ENCODE data around the gene S100A7A.

Gene S100A7A

GRCh38 chr1:153429266-153430165 lies 13.2 kb downstream of the S100A7A start (continued):
- TF ChIP-seq TSHZ2 (CRISPR knock-in tag; IDR thresholded peaks at IDR 0.05), result no peak
- TF ChIP-seq PATZ1 (CRISPR knock-in tag; IDR thresholded peaks at IDR 0.05; ENCODE audit: borderline replicate concordance), result no peak
- no peak for TF ChIP-seq TOX (CRISPR knock-in tag; IDR thresholded peaks at IDR 0.05; ENCODE audit: borderline replicate concordance)
- TF ChIP-seq OSR1 (CRISPR knock-in tag; IDR thresholded peaks at IDR 0.05), result no peak

GRCh38 chr1:153430166-153430553 lies 13.8 kb downstream of the S100A7A start:
- no peak for ATAC-seq
- TF ChIP-seq ZNF8 (CRISPR knock-in tag; IDR thresholded peaks at IDR 0.05), result no peak
- TF ChIP-seq CSRNP3 (CRISPR knock-in tag; IDR thresholded peaks at IDR 0.05), result no peak

GRCh38 chr1:153430561-153430960 lies 14.2 kb downstream of the S100A7A start:
- ATAC-seq, result no peak
- no peak for TF ChIP-seq PPARA (CRISPR knock-in tag; IDR thresholded peaks at IDR 0.05; ENCODE audit: borderline replicate concordance)
- TF ChIP-seq TOX (CRISPR knock-in tag; IDR thresholded peaks at IDR 0.05; ENCODE audit: borderline replicate concordance), result no peak
- TF ChIP-seq CSRNP3 (CRISPR knock-in tag; IDR thresholded peaks at IDR 0.05), result no peak
- no peak for TF ChIP-seq GLIS3 (CRISPR knock-in tag; IDR thresholded peaks at IDR 0.05)
- no peak for TF ChIP-seq BACH2 (CRISPR knock-in tag; IDR thresholded peaks at IDR 0.05; ENCODE audit: borderline replicate concordance)
- no peak for TF ChIP-seq ZFP3 (CRISPR knock-in tag; IDR thresholded peaks at IDR 0.05)
- TF ChIP-seq ESRRG (CRISPR knock-in tag; IDR thresholded peaks at IDR 0.05), result no peak
- no peak for TF ChIP-seq OSR1 (CRISPR knock-in tag; IDR thresholded peaks at IDR 0.05)

- TF ChIP-seq BACH2 (CRISPR knock-in tag; IDR thresholded peaks at IDR 0.05; ENCODE audit: borderline replicate concordance) (no peak), ISL1 (CRISPR knock-in tag; IDR thresholded peaks at IDR 0.05) (no peak), OSR1 (CRISPR knock-in tag; IDR thresholded peaks at IDR 0.05) (no peak), ZNF565 (CRISPR knock-in tag; conservative IDR thresholded peaks at IDR 0.05; ENCODE audit: low read depth) (no peak), CSDC2 (CRISPR knock-in tag; IDR thresholded peaks at IDR 0.05) (no peak), TSHZ2 (CRISPR knock-in tag; IDR thresholded peaks at IDR 0.05) (no peak), SNAI2 (CRISPR knock-in tag; IDR thresholded peaks at IDR 0.05) (no peak), CREB5 (CRISPR knock-in tag; IDR thresholded peaks at IDR 0.05; ENCODE audit: low read depth) (no peak), RARB (CRISPR knock-in tag; IDR thresholded peaks at IDR 0.05) (no peak), ZC3H10 (CRISPR knock-in tag; IDR thresholded peaks at IDR 0.05) (no peak), TCF4 (CRISPR knock-in tag; IDR thresholded peaks at IDR 0.05; ENCODE audit: borderline replicate concordance) (no peak), POU6F1 (CRISPR knock-in tag; IDR thresholded peaks at IDR 0.05; ENCODE audit: borderline replicate concordance, low read depth) (no peak), PPARA (CRISPR knock-in tag; IDR thresholded peaks at IDR 0.05; ENCODE audit: borderline replicate concordance) (no peak), ZFP30 (CRISPR knock-in tag; IDR thresholded peaks at IDR 0.05) (no peak)
- ATAC-seq, result no peak
Observed at GRCh38 chr1:153431002-153431401, 14.7 kb downstream of the S100A7A start.

Data from SK-N-SH treated with all-trans-retinoic acid at 6 μM for 48 hours (cell line).